DND-41 (cell line): Measurements from ENCODE around the gene NMS.

Experiments
- EZH2 ChIP-seq: IDR thresholded peaks from 3 replicates; pipeline ENCODE4 v1.6.1; 2012; ENCODE audit warnings: borderline replicate concordance, low read depth, mild to moderate bottlenecking, moderate library complexity, low read length, inconsistent platforms; ENCODE audit not compliant: severe bottlenecking
- TF ChIP-seq, protein P1 (sequence below): IDR thresholded peaks from 2 replicates; pipeline ENCODE4 v1.5.1; 2012; ENCODE audit warnings: borderline replicate concordance, low read length, moderate library complexity, mild to moderate bottlenecking; ENCODE audit not compliant: poor library complexity, severe bottlenecking; ENCODE audit errors: extremely low read depth

DNA sequence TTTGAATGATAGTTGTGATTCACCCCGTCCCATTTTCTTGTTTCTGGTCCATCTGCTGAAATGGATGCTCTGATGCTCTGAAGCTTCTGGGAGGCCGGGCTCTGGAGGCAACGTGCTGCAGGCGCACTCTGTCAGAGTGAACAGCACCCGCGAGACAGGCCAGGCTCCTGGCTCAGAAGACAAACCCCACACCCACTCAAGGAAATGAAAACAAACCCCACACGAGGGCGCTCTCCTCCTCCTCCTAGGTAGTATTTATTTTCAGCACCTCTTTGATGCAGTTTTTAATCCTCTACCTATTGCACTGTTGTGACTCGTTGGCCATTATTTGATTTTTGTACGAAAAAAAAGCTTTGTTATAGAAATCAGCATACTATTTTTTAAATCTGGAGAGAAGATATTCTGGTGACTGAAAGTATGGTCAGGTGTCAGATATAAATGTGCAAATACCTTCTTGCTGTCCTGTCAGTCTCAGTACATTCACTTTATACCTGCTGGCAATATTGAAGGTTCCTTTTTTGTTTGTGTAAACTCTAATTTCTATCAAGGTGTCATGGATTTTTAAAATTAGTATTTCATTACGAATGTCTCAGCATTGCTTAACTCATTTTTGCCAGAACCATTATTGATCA lies 42.5 kb upstream of the NMS start:
- TF ChIP-seq, protein P1, sequence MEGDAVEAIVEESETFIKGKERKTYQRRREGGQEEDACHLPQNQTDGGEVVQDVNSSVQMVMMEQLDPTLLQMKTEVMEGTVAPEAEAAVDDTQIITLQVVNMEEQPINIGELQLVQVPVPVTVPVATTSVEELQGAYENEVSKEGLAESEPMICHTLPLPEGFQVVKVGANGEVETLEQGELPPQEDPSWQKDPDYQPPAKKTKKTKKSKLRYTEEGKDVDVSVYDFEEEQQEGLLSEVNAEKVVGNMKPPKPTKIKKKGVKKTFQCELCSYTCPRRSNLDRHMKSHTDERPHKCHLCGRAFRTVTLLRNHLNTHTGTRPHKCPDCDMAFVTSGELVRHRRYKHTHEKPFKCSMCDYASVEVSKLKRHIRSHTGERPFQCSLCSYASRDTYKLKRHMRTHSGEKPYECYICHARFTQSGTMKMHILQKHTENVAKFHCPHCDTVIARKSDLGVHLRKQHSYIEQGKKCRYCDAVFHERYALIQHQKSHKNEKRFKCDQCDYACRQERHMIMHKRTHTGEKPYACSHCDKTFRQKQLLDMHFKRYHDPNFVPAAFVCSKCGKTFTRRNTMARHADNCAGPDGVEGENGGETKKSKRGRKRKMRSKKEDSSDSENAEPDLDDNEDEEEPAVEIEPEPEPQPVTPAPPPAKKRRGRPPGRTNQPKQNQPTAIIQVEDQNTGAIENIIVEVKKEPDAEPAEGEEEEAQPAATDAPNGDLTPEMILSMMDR = peak; percentile 61
- no peak for TF ChIP-seq EZH2
